OCI-LY7 (cell line): ENCODE measurements around the gene RSRC2.

ENCODE experiments used
- CTCF ChIP-seq: fragments of 200-600 bp; sonication (generic); conservative IDR thresholded peaks from 2 replicates; pipeline ENCODE4 v1.5.1; 2014; ENCODE audit warnings: mild to moderate bottlenecking, antibody characterized with exemption, low read length, moderate library complexity, mixed read lengths
- EZH2phosphoT487 ChIP-seq: fragments of 200-600 bp; sonication (generic); IDR thresholded peaks from 2 replicates; pipeline ENCODE4 v1.6.1; 2018; ENCODE audit warnings: low read depth, borderline replicate concordance, mild to moderate bottlenecking, mixed run types, antibody characterized with exemption, low read length, moderate library complexity, mixed read lengths

GRCh38 chr12:122520676-122521075 lies 6.1 kb downstream of the RSRC2 start:
- TF ChIP-seq CTCF = no peak
- TF ChIP-seq EZH2phosphoT487 = no peak
